Measurements from ENCODE around the gene BICC1.

- TF ChIP-seq CTCF (optimal IDR thresholded peaks at IDR 0.05 in 1 of 3, IDR thresholded peaks at IDR 0.05 in 1 of 3, conservative IDR thresholded peaks at IDR 0.05 in 1 of 3; ENCODE audit: extremely low read depth in 1 of 3, insufficient read depth in 2 of 3, low read length in 3 of 3) (no peak), EZH2 (IDR thresholded peaks at IDR 0.05; ENCODE audit: low read length) (no peak)
These were observed 30.5 kb downstream of the BICC1 start for GRCh38 chr10:58543141-58543540.

All from keratinocyte (primary cell).